Testis (tissue), 2 donors: ENCODE data around the gene GJA1.

Experiments
- POLR2A ChIP-seq: fragments of 450-650 bp; IDR thresholded peaks from one replicate; pipeline ENCODE4 v1.6.1; 2017; ENCODE audit warnings: antibody characterized with exemption, mild to moderate bottlenecking, moderate library complexity
- TF ChIP-seq, protein P1 (sequence below), 3 experiments: fragments of 450-650 bp in 2 of 3; fragments of 200-600 bp in 1 of 3; sonication (generic) in 1 of 3; IDR thresholded peaks; one replicate each; pipeline ENCODE4 v1.5.1; 2016 to 2019; ENCODE audit warnings: antibody characterized with exemption in 3 of 3, mild to moderate bottlenecking in 2 of 3, moderate library complexity in 1 of 3

DNA sequence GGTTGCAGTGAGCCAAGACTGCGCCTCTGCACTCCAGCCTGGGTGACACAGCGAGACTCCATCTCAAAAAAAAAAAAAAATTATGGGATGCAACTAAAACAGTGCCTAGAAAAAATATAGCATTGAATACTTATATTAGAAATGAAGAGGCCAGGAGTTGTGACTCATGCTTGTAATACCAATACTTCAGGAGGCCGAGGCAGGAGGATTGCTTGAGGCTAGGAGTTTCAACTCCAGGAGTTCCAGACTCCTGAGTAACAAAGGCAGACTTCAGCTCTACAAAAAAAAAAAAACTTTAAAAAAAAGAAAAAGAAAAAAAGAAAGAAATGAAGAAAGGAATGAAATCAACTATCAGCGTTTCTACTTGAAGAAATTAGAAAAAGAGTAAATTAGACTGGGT, 17.1 kb upstream of the GJA1 start:
- no peak for TF ChIP-seq POLR2A
- TF ChIP-seq, protein P1, sequence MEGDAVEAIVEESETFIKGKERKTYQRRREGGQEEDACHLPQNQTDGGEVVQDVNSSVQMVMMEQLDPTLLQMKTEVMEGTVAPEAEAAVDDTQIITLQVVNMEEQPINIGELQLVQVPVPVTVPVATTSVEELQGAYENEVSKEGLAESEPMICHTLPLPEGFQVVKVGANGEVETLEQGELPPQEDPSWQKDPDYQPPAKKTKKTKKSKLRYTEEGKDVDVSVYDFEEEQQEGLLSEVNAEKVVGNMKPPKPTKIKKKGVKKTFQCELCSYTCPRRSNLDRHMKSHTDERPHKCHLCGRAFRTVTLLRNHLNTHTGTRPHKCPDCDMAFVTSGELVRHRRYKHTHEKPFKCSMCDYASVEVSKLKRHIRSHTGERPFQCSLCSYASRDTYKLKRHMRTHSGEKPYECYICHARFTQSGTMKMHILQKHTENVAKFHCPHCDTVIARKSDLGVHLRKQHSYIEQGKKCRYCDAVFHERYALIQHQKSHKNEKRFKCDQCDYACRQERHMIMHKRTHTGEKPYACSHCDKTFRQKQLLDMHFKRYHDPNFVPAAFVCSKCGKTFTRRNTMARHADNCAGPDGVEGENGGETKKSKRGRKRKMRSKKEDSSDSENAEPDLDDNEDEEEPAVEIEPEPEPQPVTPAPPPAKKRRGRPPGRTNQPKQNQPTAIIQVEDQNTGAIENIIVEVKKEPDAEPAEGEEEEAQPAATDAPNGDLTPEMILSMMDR (IDR thresholded peaks at IDR 0.05), result no peak
